GM12874 (cell line): ENCODE measurements around the gene PAAF1.

Experiments
- CTCF ChIP-seq: IDR thresholded peaks from 2 replicates; pipeline ENCODE4 v1.5.1; 2011; ENCODE audit warnings: low read depth, mild to moderate bottlenecking, control low read depth, low read length, moderate library complexity; ENCODE audit not compliant: insufficient read depth

The PAAF1 gene

GRCh38 chr11:73957654-73958361, 81.0 kb downstream of the PAAF1 start:
- TF ChIP-seq CTCF: no peak

- TF ChIP-seq CTCF: no peak
These were observed 81.8 kb downstream of the PAAF1 start for GRCh38 chr11:73958521-73959141.

GRCh38 chr11:73961321-73961720, 84.5 kb downstream of the PAAF1 start:
- no peak for TF ChIP-seq CTCF

GRCh38 chr11:73962101-73962705, 85.4 kb downstream of the PAAF1 start:
- no peak for TF ChIP-seq CTCF

- no peak for TF ChIP-seq CTCF
These were observed 87.1 kb downstream of the PAAF1 start for GRCh38 chr11:73963861-73964260.

GRCh38 chr11:73965076-73965763, 88.4 kb downstream of the PAAF1 start:
- no peak for TF ChIP-seq CTCF

GRCh38 chr11:73965764-73966121, 88.9 kb downstream of the PAAF1 start:
- TF ChIP-seq CTCF: no peak
